GM12865 (cell line): ENCODE data around the gene ZNF230.

Source experiments
- DNase-seq: peaks from one replicate; pipeline ENCODE4 v3.0.0; 2010; ENCODE audit warnings: low read depth
- H3K4me3 ChIP-seq: 2 replicates; pipeline ENCODE4 v1.5.1; 2011; ENCODE audit warnings: mild to moderate bottlenecking, low read depth, low read length, control low read depth
- CTCF ChIP-seq: IDR thresholded peaks from 2 replicates; pipeline ENCODE4 v1.5.1; 2011; ENCODE audit warnings: low read length, control low read depth, low read depth, inconsistent platforms; ENCODE audit not compliant: insufficient read depth; ENCODE audit errors: missing control alignments

Gene ZNF230

GRCh38 chr19:44026622-44027021 is 23.9 kb downstream of the ZNF230 start:
- TF ChIP-seq CTCF, result no peak
- DNase-seq, result no peak
- H3K4me3 ChIP-seq, result no peak overlapping the region

- no peak for TF ChIP-seq CTCF
- no peak overlapping the region for H3K4me3 ChIP-seq
- DNase-seq, result no peak
These were observed 29.3 kb downstream of the ZNF230 start for GRCh38 chr19:44032001-44032610.

GRCh38 chr19:44042147-44042546 is 39.4 kb downstream of the ZNF230 start:
- TF ChIP-seq CTCF, result no peak
- H3K4me3 ChIP-seq, result no peak overlapping the region
- no peak for DNase-seq

GRCh38 chr19:44050740-44051649 is 48.2 kb downstream of the ZNF230 start:
- no peak for TF ChIP-seq CTCF
- H3K4me3 ChIP-seq, result no peak overlapping the region
- no peak for DNase-seq

GRCh38 chr19:44051650-44052402 is 49.1 kb downstream of the ZNF230 start, which contains the start of gene ZNF223:
Gene ZNF223, plus strand, starts transcription at chr19:44052036. Its CDS starts 3,141 bp downstream, at chr19:44055177.
- no peak within 1 kb of the TSS for H3K4me3 ChIP-seq
- DNase-seq, result peak; percentile 1
- TF ChIP-seq CTCF, result no peak

- no peak for DNase-seq
- no peak overlapping the region for H3K4me3 ChIP-seq
- no peak for TF ChIP-seq CTCF
These were observed 53.1 kb downstream of the ZNF230 start for GRCh38 chr19:44055870-44056269.
